HPDE6-E6E7 (cell line): Measurements from ENCODE around the gene MBTPS1.
A peak's percentile ranks its signal among the peaks of the same experiment; 100 is the strongest.

ENCODE experiments used
- DNase-seq: peaks from one replicate; pipeline ENCODE4 v3.0.0; 2011; ENCODE audit warnings: missing footprints; ENCODE audit errors: extremely low spot score

The MBTPS1 gene

GRCh38 chr16:84074721-84075120, 42.0 kb downstream of the MBTPS1 start:
- DNase-seq = no peak

DNA sequence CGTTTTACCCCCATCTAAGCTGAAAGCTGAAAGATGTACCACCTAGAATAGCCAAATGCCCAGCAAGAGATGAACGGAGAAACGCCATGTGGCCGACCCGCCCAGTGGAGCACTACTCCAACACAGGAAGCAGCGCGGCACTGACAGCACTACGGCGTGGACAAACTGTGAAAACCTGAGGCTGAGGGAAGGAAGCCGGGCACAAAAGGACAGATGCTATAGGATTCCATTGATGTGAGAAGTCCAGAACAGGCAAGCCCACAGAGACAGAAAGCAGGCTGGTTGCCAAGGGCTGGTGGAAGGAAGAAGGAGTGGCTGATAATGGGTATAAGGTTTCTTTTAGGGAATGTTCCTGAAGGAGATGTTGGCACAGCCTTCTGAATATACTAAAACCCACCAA, 44.7 kb downstream of the MBTPS1 start:
- peak; percentile 64 for DNase-seq

DNA sequence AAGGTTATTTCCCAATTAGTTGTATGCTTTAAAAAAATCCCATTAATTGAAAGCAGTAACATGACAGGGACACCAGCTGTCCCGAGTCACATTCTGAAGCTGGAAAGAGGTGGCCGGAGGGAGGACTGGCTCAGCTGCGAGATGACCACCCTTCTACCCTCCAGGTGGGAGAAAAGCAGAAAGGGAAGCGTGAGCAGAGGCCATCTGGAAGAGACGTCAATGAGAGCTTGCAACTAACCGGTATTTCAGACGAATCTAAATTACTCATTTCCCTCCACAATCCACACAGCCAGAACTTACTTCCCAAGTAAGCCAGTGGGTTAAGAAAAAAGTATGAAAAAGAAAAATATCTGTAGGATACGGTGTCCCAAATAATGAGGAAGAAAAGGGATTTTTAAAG, 45.6 kb downstream of the MBTPS1 start:
- no peak for DNase-seq

GRCh38 chr16:84069540-84069939, 47.2 kb downstream of the MBTPS1 start:
- DNase-seq = no peak

DNA sequence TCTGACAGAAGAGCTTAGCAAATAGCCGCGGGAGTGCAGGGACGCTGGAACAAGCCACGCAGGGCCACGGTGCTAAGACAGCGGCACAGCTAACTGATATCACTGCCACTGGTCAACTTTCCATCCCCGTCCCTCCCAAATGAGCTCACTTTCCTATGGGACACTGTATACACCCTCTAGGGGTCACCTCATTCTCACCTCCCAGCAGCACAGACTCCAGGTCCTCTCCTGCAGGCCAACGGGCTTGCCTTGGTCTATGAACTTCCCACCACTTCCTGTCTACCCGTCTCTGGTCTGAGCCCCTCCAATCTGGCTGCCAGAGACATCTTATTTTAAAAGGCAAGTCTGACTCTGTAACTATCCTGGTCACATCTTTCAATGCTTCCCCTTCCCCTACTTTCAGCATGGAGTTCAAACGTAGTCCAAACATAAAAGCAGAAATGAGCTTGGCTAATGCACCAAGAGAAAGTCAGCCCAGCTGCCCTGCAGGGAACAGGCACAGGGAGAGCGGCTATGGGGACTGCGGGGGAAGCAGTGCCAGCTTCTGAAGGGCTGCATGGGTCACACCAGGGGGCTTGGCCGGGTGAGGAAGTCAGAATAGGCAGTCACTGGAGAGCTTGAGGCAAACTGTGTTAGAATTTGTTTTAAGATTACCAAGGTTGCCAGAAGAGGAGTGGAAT, 47.8 kb downstream of the MBTPS1 start:
- no peak for DNase-seq

GRCh38 chr16:84068041-84068440, 48.7 kb downstream of the MBTPS1 start:
- DNase-seq = no peak

GRCh38 chr16:84067640-84068039, 49.1 kb downstream of the MBTPS1 start:
- no peak for DNase-seq

DNA sequence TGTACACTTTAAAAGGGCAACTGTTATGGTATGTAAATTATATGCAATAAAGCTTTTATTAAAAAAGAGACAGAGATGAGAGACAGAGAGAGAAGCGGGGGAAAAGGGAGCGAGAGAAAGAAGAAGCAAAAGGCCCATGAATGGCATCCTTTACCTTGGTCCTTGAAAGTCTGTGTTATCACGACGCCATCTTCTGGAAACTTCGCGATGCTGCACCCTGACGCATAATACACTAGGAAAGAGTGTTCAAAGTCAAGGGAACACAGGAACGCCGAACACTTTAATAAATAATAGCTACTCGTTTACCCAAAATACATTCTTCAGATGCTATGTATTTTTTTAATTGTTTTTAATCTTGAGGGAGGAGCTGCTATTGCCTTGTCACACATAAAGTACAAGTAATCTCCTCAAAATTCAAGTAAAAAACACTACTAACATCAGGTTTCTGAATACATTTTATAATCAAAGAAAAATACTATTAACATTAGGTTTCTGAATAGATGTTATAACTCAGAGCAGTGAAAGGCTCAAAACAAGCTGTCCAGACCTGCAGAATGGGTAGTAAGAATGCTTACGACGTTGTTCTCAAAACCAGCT, 51.1 kb downstream of the MBTPS1 start:
- peak; percentile 29 for DNase-seq

- DNase-seq = no peak
Observed at GRCh38 chr16:84063980-84064379, 52.8 kb downstream of the MBTPS1 start.

GRCh38 chr16:84062734-84063640, 53.8 kb downstream of the MBTPS1 start:
- DNase-seq = peak; percentile 70

DNA sequence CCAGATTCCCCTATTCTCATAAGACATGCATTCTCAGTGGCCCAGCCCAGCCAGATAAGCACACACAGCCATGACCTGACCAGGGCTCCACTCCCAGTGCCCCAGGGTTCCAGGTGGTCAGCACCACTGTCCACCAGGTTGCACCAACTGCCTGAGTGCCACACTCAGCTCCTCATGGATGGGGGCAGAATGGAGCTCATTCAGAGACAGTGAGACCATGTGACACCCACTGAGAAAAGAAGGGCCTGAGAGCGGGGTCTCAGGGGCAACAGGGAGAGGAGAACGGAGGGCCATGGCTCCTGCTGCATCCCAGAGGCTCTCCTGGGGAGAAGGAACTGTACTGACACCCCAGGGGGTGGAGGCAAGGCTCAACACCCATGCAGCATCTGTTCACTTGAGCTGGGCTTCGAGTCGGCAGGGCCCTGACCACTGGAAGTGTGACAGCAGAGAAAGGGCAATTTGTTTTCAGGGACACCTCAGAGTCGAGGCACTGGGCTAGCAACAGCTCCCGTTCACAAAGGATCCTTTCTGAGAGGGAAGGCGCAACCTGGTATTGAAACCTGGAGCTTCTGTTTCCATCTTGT, 55.4 kb downstream of the MBTPS1 start:
- no peak for DNase-seq

DNA sequence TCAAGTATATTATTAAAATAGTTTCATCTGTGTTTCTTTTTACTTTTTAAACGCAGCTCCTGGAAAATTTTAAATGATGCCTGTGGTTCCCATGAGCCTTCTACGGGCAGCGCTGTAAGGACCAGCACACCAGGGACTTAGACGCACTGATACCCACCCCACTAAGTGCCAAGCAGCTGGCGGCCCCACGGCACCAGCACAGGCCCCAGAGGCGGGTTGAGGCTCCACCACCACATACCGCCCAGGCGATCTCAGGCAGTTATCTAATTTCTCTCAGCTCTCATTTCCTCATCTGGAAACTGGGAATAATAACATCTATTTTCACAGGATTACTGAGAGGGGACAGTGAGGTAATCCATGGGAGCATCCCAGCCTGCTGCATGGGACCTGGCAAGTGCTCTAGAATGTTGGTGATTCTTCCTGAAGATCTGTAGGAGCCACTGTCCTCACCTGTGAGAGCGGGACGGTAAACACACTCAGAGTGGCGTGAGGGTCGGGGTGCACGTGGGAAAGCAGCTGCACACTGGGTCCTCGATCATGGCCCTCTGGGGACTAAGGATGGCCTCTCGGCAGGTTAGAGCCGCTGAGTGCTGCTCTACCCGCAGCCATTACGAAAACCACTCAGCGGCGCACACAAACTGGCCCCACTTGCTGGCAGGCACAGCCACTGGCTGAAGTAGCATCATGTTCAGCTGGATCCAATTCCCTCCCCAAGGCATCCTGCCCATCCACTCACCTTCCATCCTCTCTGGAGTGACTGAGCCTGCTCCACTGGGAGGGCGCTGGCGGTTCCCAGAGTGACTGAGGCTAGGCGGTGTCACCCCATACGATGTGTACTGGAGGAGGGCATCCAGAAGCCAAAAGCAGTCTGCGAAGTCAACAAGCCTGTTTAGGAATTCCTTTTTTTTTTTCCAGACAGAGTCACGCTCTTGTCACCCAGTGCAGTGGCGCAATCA, 56.5 kb downstream of the MBTPS1 start:
- DNase-seq = no peak

DNA sequence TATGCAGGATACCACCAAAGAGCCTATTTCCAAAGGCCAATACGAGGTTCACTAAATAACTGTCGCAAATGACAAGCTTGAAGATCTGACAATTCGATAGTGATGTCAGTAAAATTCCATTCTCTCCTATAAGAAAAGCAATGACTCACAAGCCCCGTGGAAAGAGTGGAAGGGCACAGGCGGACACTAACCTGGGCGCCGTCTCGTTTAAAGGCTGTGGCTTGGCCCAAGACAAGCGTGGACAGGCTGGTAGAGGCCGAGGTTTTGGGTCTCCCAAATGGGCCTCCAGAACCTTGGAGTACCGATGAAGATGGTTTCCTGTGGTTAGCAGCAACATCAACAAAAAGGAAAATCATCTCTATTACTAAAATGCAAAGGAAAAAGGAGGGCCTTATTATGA, 57.6 kb downstream of the MBTPS1 start:
- DNase-seq = no peak

DNA sequence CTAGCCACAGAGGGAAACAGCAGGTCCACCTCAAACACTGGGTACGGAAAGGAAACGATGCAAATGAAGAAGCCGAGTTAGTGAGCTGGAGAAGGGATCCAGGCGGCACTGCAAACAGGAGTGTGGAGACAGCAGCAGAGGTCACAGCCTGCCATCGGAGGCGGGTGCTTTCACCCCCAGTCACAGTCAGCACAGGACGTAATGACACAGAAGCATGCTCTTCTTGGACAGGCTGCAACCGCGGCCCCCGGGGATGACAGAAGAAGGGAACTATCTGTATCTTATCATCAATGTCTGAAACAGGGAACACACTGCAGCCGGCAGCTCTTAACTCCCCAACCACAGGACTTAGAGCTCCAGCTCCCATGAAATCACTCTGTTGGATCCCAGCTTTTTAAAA, 58.1 kb downstream of the MBTPS1 start:
- no peak for DNase-seq

DNA sequence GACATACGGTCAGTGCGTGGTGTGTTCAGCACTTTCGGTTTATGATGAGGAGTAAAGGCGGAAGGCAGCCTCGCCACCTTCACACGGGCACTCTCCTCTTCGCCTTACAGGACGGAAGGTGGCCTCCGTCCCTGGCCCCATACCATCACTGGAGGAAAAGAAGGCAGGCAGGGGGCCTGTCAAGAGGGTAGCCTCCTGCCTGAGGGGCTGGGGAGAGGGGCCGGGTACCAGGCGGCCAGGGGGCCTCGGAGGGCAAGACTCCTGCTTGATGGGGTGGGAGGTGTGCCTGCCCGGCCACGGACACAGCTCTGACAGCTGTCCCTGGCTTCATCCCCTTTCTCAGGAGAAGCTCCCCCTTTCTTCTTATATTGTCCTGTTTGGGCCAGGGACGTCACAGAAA, 58.5 kb downstream of the MBTPS1 start:
- no peak for DNase-seq

DNA sequence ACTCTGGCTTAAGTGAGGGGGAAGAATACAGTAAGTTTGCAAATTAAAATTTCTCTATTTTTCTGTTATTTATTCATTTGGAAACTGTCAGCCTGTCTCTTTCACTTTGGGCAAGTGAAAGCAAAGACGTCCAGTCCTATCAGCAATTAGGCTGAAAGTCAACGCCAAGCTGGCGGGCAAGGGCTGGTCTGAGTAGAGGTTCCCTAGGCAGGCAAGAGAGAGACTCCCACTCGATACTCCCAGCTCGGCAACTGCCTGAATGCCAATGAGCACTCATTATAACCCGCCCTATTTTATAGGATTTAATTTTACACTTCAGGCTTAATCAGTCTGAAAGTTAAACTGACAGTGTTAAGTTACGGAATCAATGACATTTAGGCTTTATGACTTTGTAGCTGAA, 59.8 kb downstream of the MBTPS1 start:
- DNase-seq = no peak

GRCh38 chr16:84055801-84056634, 60.7 kb downstream of the MBTPS1 start:
- no peak for DNase-seq

DNA sequence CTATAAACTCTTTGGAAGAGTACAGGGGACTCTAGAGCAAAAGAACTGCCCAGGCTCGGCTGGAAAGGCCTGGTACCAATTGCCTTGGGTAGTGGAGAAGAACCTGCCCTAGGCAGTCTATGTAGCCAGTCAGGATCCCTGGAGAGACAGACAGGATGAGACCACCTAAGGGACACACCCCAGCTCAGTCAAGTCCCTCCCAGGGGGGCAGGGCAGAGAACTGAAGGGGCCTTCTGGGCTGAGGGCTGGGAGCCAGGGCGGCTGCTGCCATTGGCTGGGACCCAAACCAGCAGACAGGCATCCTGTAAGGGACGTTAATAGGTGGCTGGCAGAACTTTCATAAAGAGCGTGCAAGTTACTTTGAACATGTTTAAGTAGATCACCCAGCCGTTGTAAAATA, 61.4 kb downstream of the MBTPS1 start:
- DNase-seq = no peak

DNA sequence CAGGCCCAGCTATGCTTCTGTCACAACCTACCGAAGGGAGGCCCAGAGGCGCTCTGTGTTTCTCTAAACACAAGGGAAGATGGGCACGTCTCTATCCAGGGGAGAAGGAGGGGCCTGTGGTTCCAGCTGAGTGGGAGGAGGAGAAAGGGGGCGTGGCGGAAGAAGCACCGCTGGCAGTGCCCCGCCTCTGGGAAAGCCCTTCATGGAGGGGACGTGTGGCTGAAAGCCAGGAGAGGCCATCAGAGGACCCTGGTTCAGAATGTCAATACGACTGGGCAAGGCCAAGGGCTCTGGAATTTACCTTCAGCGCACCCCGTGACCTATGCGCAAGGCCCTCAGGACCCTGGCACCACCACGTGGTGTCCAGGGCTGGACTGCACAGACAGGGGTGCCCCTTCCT, 61.8 kb downstream of the MBTPS1 start:
- DNase-seq = no peak

- no peak for DNase-seq
Observed at GRCh38 chr16:84054271-84054670, 62.5 kb downstream of the MBTPS1 start.
